GM19099 (cell line): ENCODE results near the gene AOPEP.

Experiments used
- POLR2A ChIP-seq: IDR thresholded peaks from 3 replicates; pipeline ENCODE4 v1.6.1; 2011; ENCODE audit warnings: low read depth; ENCODE audit not compliant: insufficient read length; ENCODE audit errors: extremely low read depth

AOPEP gene

GRCh38 chr9:94824913-94825610, 98.6 kb downstream of the AOPEP start:
- no peak for TF ChIP-seq POLR2A

DNA sequence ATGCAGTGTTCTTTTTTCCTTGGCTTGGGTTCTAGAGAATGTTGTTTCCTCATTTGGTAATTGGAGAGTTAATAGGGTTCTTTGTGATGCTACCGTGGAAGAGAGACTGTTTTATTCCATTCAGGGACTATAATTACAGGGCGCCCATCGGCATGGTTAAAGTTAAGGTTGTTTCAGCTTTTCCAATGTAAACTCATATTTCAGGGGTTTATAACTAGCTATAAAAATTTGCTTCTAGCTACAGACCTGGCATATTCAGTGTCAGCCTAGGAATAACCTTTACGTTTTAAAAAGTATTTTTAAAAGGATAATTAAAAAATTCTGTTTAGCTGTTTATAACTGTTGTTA, 99.1 kb downstream of the AOPEP start:
- no peak for TF ChIP-seq POLR2A

- no peak for TF ChIP-seq POLR2A
Observed at GRCh38 chr9:94826044-94826443, 99.5 kb downstream of the AOPEP start.

- no peak for TF ChIP-seq POLR2A
Observed at GRCh38 chr9:94826644-94827410, 100.3 kb downstream of the AOPEP start.

- no peak for TF ChIP-seq POLR2A
Observed at GRCh38 chr9:94827584-94828304, 101.2 kb downstream of the AOPEP start.

- no peak for TF ChIP-seq POLR2A
Observed at GRCh38 chr9:94829380-94830070, 103.0 kb downstream of the AOPEP start.

DNA sequence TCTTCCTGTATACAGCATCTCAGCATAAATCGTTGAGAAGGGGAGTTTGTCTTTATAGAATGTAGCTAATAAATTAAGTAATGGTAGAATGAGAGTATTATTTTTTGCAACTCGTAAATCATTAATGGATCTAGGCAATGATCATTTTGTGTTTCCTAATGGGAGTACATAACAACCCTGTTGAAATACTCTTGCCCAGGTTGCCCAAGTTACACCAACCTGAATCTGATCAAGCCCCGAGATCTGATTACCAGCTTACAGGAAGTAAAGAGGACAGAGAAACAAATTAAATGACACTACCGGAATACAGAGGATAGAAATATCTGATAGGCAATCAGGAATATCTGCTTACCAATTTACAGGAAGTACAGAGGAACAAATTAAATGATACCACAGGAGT, 107.3 kb downstream of the AOPEP start:
- TF ChIP-seq POLR2A, result no peak

DNA sequence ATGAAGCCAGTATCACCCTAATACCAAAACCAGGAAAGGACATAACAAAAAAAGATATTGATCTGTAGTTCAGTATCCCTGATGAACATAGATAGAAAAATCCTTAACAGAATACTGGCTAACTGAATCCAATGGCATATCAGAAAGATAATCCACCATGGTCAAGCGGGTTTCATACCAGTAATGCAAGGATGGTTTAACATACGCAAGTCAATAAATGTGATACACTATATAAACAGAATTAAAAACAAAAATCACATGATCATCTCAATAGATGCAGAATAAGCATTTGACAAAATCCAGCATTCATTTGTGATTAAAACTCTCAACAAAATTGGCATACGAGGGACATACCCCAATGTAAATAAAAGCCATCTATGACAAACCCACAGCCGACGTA, 110.9 kb downstream of the AOPEP start:
- TF ChIP-seq POLR2A, result no peak

DNA sequence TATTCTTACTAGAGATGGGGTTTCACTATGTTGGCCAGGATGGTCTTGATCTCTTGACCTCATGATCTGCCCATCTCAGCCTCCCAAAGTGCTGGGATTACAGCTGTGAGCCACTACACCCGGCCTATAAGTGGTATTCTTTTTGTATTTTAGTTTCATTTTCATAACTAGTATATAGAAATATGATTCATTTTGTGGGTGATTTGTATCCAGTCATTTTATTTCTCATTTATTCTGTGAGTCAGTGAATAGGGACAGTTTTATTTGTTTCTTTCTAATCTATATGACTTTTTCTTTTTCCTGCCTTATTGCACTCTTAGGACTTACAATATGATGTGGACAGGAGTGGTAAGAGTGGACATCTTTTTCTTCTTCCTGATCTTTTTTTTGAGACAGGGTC, 112.9 kb downstream of the AOPEP start:
- no peak for TF ChIP-seq POLR2A

DNA sequence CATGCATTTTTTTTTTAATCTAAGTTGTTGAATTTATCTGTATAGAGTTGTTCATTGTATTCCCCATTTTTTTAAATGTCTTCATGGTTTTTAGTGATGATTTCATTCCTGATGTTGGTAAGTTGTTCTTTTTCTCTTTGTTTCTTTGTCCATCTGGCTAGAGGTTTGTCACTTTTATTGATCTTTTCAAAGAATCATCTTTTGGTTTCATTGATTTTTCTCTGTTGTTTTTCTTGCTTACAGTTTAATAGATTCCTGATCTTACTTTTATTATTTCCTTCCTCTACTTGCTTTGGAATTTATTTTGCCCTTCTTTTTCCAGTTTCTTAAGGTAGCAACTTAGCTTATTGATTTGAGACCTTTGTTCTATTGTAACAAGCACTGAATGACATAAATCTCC, 114.2 kb downstream of the AOPEP start:
- TF ChIP-seq POLR2A, result no peak

GRCh38 chr9:94843134-94843533, 116.6 kb downstream of the AOPEP start:
- no peak for TF ChIP-seq POLR2A

DNA sequence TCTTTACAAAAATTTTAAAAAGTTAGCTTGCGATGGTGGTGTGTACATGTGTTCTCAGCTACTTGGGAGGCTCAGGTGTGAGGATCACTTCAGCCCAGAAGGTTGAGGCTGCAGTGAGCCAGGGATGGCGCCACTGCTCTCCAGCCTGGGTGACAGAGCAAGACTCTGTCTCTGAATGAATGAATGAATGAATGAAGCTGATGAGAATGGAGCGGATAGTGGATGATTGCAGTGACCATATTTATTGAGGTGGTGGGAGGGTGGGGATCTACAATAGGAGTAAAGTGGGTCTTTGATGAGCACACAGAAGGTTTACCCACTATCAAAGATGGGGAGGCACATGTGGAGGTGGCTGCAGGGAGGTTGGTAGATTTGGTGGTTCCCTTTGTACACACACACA, 120.2 kb downstream of the AOPEP start:
- no peak for TF ChIP-seq POLR2A

DNA sequence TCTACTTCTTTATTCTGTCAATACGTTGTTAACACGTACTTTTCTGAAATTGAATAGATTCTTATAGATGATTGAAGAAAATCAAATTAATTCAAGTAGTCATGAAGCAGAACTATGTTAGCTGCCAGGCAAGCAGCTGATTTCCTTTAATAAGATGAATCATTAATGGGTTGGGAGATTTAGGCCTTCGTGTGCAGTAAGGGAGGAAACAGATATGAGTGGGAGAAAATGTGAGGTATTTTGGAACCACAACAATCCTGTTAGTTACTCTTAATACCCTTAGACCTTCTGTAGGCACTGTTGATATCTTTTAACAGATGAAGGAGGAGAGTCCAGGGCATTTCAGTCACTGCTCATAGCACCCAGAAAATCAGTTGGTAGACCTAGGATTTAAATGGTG, 121.0 kb downstream of the AOPEP start:
- TF ChIP-seq POLR2A, result no peak

GRCh38 chr9:94850540-94851434, 124.3 kb downstream of the AOPEP start:
- no peak for TF ChIP-seq POLR2A
